GM12892 (cell line): ENCODE results near the gene NDFIP2.

Experiments
- POLR2A ChIP-seq: IDR thresholded peaks from 2 replicates; pipeline ENCODE4 v1.6.1; 2011; ENCODE audit warnings: low read depth, low read length, control low read depth
- POLR2AphosphoS5 ChIP-seq: IDR thresholded peaks from 2 replicates; pipeline ENCODE4 v1.6.1; 2011; ENCODE audit warnings: low read depth, low read length, control low read depth
- TAF1 ChIP-seq: IDR thresholded peaks from 2 replicates; pipeline ENCODE4 v1.6.1; 2011; ENCODE audit warnings: low read depth, mild to moderate bottlenecking, control low read depth, low read length, borderline replicate concordance

GRCh38 chr13:79442706-79443105, 38.2 kb upstream of the NDFIP2 start:
- no peak for TF ChIP-seq TAF1
- TF ChIP-seq POLR2A: no peak
- TF ChIP-seq POLR2AphosphoS5: no peak
